Panc1 (cell line): ENCODE measurements around the gene RAB40B. TPM values are rescaled to one million over a fixed set of nuclear protein-coding genes. Genes with fewer than 3 reads are reported as not detected.

Experiments
- ATAC-seq: fragments of 200-7000 bp; cut with Tn5 transposase; 2 replicates; pipeline ENCODE4 v1.9.1; 2020; ENCODE audit warnings: mild to moderate bottlenecking, moderate library complexity
- BruUV-seq: library from RNA; stranded (reverse); fragments of 400-500 nt; replicated peaks from 2 replicates; lab custom pipeline; 2021; lab: Mats Ljungman, UMichigan
- CTCF ChIA-PET: fragments of 300-600 bp; sonication (Branson Sonifier 250); formaldehyde crosslinking; loops from one replicate; lab custom pipeline; 2022; ENCODE audit warnings: antibody characterized with exemption; lab: Charles Lee
- POLR2A ChIA-PET: fragments of 300-600 bp; sonication (Branson Sonifier 250); formaldehyde crosslinking; loops from one replicate; lab custom pipeline; 2022; ENCODE audit warnings: antibody characterized with exemption; lab: Charles Lee
- DNase-seq: peaks from one replicate; pipeline ENCODE4 v3.0.0-alpha.2; 2010; ENCODE audit warnings: low read depth, low spot score
- H3K27ac ChIP-seq: 2 replicates; pipeline ENCODE4 v1.5.1; 2011; ENCODE audit warnings: mild to moderate bottlenecking, low read length, inconsistent platforms
- H3K27me3 ChIP-seq: fragments of 200-500 bp; sonication (Bioruptor generic); 2 replicates; pipeline ENCODE4 v1.6.0; 2014; ENCODE audit warnings: low read length, inconsistent platforms; ENCODE audit not compliant: control insufficient read depth, insufficient read depth
- H3K36me3 ChIP-seq: fragments of 200-500 bp; sonication (Bioruptor generic); 2 replicates; pipeline ENCODE4 v1.5.1; 2014; ENCODE audit warnings: inconsistent platforms, mild to moderate bottlenecking, low read length, moderate library complexity; ENCODE audit not compliant: control insufficient read depth, insufficient read depth
- H3K4me1 ChIP-seq: 2 replicates; pipeline ENCODE4 v1.5.1; 2011; ENCODE audit warnings: inconsistent platforms, mild to moderate bottlenecking, low read length, moderate library complexity; ENCODE audit not compliant: control insufficient read depth, insufficient read depth
- H3K4me3 ChIP-seq, 2 experiments: 2 replicates each; pipeline ENCODE4 v1.5.1; 2011 to 2012; ENCODE audit warnings: low read depth in 2 of 2, low read length in 2 of 2, mild to moderate bottlenecking in 2 of 2, inconsistent platforms in 1 of 2, moderate library complexity in 1 of 2
- H3K9me3 ChIP-seq: fragments of 200-500 bp; sonication (Bioruptor generic); 2 replicates; pipeline ENCODE4 v1.5.1; 2014; ENCODE audit warnings: low read depth, mild to moderate bottlenecking, inconsistent platforms, low read length, moderate library complexity; ENCODE audit not compliant: control insufficient read depth, insufficient read depth
- CTCF ChIP-seq: fragments of 450-650 bp; IDR thresholded peaks from 2 replicates; pipeline ENCODE4 v1.5.1; 2017; ENCODE audit warnings: mild to moderate bottlenecking
- POLR2AphosphoS5 ChIP-seq: IDR thresholded peaks from 2 replicates; pipeline ENCODE4 v1.6.1; 2012; ENCODE audit warnings: mild to moderate bottlenecking, low read depth, low read length, moderate library complexity
- REST ChIP-seq, 2 experiments: IDR thresholded peaks; 2 replicates each; pipeline ENCODE4 v1.6.1; 2011 to 2012; ENCODE audit warnings: low read depth in 2 of 2, control low read depth in 1 of 2, low read length in 1 of 2, mild to moderate bottlenecking in 1 of 2, moderate library complexity in 1 of 2; ENCODE audit not compliant: insufficient read depth in 1 of 2
- SIN3A ChIP-seq: IDR thresholded peaks from 2 replicates; pipeline ENCODE4 v1.6.1; 2012; ENCODE audit warnings: low read depth, mild to moderate bottlenecking, low read length, moderate library complexity, borderline replicate concordance; ENCODE audit not compliant: insufficient read depth
- TCF7L2 ChIP-seq: IDR thresholded peaks from 2 replicates; pipeline ENCODE4 v1.6.1; 2011; ENCODE audit warnings: mild to moderate bottlenecking, low read depth, low read length, inconsistent platforms
- in situ Hi-C: cut with HindIII; loops from 2 replicates; pipeline ENCODE4 v1.10.0; 2016; ENCODE audit warnings: low sequenced_read_pairs, low pct_unique_long_range_greater_than_20kb
- intact Hi-C: fragments of 100-400 bp; cut with micrococcal nuclease; formaldehyde crosslinking; loops from one replicate; pipeline ENCODE4 v1.10.0; 2022; ENCODE audit not compliant: unreplicated experiment
- total RNA-seq: library from RNA; stranded (reverse); gene quantifications from one replicate; pipeline ENCODE4 v1.2.1, GENCODE V29; 2021; ENCODE audit not compliant: unreplicated experiment

RAB40B gene
- total RNA-seq, 1 experiment from 2014 or later: 7.1 TPM

GRCh38 chr17:82713071-82713723 is 14.7 kb upstream of the RAB40B start:
- ATAC-seq: no peak

GRCh38 chr17:82710499-82711232 is 12.2 kb upstream of the RAB40B start:
- Histone ChIP-seq H3K9me3 (no peaks in the 10 kb centered on the region), H3K27ac (no peak overlapping the region), H3K36me3 (no peaks in the 10 kb centered on the region), H3K4me1 (peaks cover 8% of the 10 kb centered on the region), H3K4me3 (no peak overlapping the region), H3K27me3 (no peaks in the 10 kb centered on the region)
- DNase-seq (no peak), ATAC-seq (no peak)
- BruUV-seq: no TSS peak
- in situ Hi-C loops (no loop called here), intact Hi-C loops (no loop called here)
- ChIA-PET POLR2A (no interaction called here), CTCF (no interaction called here)
- TF ChIP-seq SIN3A (no peak), POLR2AphosphoS5 (no peak), REST (IDR thresholded peaks at IDR 0.05; ENCODE audit: insufficient read depth in 1 of 2, low read depth in 2 of 2, low read length in 1 of 2) (no peak), CTCF (no peak; the same call in 1 of the 2 replicates)

More at GRCh38 chr17:82713071-82713723, 14.7 kb upstream of the RAB40B start:
- intact Hi-C loops (no loop called here), in situ Hi-C loops (no loop called here)
- peaks cover 6% of the 10 kb centered on the region for H3K4me1 ChIP-seq
- ChIA-PET POLR2A (no interaction called here), CTCF (no interaction called here)
- no peaks in the 10 kb centered on the region for H3K9me3 ChIP-seq
- H3K36me3 ChIP-seq: no peaks in the 10 kb centered on the region
- no peak overlapping the region for H3K27ac ChIP-seq
- H3K4me3 ChIP-seq: no peak overlapping the region
- no peak for DNase-seq
- H3K27me3 ChIP-seq: no peaks in the 10 kb centered on the region
- TF ChIP-seq CTCF (no peak), REST (IDR thresholded peaks at IDR 0.05; ENCODE audit: insufficient read depth in 1 of 2, low read depth in 2 of 2, low read length in 1 of 2) (no peak), POLR2AphosphoS5 (no peak), SIN3A (no peak), TCF7L2 (no peak)
- BruUV-seq: no TSS peak
